HG02798 (cell line): ENCODE data around the gene NXF1.
"Not testable (repeated sequence)": the region's sequence is repeated elsewhere in the genome, so short reads cannot be mapped to it uniquely, and the experiment has no call there.

Source experiments
- ATAC-seq: cut with Tn5 transposase; IDR thresholded peaks from one replicate; pipeline ENCODE4 v1.9.1; 2021; ENCODE audit warnings: mild to moderate bottlenecking; ENCODE audit not compliant: unreplicated experiment, poor library complexity

The NXF1 gene

DNA sequence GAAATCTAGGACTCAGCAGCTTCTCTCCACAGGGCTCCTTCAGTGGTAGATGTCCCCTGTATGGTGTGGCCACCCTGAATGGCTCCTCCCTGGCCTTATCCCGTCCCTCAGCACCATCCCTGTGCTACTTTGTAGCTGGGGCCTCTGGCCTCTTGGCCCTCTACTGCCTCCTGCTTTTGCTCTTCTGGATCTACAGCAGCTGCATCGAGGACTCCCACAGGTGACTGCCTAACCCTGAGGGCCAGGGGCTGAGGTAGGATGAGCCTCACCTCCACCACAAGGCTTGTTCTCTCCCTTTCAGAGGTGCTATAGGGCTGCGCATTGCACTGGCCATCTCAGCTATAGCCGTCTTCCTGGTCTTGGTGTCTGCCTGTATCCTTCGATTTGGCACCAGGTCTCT, 16.2 kb downstream of the NXF1 start:
- no peak for ATAC-seq

DNA sequence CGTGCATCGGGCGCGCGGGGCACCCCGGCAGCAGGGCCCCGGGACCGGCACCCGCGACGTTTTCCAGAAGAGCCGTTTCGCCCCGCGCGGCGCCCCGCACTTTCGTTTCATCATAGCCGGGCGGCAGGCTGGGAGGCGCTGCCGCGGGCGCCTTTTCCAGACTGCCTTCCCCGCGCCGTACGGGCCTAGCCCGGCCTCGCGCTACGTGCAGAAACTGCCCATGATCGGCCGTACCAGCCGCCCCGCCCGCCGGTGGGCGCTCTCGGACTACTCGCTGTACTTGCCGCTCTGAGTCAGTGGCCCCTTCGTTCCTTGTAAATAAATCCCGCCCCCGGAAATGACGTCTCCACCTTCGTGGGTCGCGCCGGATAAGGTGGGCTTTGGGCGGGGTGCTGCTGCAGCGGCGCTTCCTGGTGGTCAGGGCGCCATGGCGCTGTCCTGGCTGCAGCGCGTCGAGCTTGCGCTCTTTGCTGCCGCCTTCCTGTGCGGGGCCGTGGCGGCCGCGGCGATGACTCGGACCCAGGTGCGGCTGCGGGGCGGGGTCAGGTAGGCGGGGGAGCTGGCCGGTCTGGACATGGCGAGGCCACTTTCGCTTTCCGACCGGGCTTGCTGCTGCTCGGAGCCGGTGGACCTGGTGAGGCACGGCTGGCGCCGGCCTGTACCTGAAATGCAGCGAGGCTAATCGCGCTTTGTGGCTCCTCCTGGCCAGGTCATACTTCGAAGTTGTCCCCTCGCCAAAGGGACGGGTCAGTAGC, 18.1 kb downstream of the NXF1 start, which contains the start of gene TMEM179B:
Gene TMEM179B, plus strand, starts transcription at position 398 of the 755 bp plus-strand sequence. Its CDS starts 30 bp downstream, at position 428.
- peak; percentile 67 for ATAC-seq

DNA sequence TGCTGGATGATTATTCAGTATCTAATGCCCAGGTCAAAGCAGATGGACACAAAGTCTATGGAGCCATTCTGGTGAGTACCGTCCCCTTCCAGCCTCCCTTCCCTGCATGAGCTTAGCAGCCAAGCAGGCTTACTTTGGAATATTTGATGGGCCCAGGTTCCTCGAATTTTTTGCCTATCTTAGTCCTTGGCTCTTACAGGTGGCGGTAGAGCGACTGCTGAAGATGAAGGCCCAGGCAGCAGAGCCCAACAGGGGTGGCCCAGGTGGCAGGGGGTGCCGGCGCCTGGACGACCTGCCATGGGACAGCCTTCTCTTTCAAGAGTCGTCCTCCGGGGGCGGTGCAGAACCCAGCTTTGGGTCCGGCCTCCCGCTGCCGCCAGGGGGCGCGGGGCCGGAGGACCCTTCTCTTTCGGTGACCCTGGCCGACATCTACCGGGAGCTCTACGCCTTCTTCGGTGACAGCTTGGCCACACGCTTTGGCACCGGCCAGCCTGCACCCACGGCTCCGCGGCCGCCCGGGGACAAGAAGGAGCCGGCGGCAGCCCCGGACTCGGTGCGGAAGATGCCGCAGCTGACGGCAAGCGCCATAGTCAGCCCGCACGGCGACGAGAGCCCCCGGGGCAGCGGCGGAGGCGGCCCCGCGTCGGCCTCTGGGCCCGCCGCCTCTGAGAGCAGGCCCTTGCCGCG, 18.8 kb downstream of the NXF1 start:
- peak; percentile 76 for ATAC-seq

DNA sequence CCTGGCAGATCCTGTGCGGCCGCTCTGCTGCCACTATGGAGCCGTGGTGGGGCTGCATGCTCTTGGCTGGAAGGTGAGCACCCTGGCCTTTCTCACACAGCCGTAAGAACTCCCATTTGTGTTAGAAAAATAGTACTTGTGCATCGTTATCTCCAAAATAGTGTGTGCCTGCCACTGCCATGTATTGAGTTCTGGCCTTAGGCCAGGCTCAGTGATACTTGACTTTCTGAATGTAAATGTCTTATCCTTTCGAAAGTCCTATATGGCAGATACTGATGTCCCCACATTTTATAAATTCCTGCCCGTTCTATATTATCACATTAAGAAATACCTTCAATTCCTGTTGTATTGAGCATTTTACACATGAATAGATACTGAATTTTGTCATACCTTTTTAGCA, 22.5 kb downstream of the NXF1 start:
- ATAC-seq, result no peak

DNA sequence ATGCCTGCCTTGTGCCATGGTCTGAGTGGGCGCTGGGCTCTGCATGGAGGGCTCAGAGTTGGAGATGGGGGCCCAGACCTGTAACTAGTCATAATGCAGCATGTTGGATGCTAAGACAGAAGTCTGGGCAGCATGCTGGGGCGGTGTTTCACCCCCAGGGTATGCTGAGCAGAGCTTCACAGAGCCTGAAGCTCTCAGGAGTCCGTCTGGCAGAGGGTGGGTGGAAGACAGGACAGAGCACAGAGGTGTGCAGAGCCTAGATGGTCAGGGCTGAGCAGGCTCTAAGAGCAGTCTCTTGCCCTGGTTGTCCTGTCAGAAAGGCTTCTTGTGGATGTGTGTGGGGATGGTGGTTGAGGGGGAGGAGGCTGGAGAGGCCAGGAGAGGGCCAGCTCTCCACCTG, 26.8 kb downstream of the NXF1 start:
- ATAC-seq, result no peak

DNA sequence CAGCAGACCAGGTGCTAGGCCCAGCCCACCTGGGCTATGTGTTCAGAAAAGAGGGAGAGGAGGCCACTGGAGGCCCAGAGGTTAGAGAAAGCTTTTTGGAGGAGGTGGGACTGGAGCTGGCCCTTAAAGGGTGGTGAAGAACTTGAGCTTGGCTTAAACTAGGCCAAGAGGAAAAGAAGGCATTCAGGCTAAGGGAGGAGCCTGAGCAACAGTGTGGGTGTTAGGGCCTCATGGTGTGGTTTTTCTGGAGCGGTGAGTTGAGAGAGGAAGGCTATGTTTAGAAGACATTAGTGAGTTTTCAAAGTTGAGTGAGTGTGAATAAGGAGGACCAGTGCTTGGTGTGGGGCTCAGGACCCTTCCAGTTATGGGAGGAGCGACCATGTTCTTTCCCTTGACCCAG, 27.9 kb downstream of the NXF1 start:
- ATAC-seq, result no peak

DNA sequence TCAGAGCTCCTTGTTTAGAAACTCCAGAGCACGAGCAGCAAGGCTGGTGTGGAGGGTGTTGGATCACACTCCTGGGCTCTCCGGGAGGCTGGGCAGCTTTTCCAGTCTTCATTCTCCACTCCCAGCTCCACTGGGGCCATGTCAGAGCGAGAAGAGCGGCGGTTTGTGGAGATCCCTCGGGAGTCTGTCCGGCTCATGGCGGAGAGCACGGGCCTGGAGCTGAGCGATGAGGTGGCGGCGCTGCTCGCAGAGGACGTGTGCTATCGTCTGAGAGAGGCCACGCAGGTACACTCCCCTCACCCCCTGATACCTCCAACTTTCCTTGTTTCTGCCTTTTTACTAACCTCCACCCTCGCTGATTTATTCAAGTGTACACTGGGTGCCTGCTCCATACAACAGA, 29.6 kb downstream of the NXF1 start:
- no peak for ATAC-seq

DNA sequence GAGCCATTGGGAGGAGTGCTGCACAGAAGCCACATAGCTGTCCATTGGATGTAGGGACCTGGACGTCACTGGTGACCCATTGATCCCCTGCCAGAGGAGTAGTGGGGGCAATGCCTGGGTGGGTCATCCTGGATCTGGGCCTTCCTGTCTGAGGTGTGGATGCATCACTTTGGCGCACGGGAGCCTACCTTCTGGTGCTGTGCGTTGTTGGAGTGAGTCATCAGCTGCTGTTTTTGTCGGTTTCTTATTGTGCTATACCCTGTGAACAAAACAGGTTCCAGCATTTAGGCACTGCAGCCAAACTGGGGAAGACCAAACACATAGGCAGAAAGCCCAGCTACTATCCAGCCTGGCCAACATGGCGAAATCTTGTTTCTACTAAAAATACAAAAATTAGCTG, 30.8 kb downstream of the NXF1 start:
- ATAC-seq, result no peak

DNA sequence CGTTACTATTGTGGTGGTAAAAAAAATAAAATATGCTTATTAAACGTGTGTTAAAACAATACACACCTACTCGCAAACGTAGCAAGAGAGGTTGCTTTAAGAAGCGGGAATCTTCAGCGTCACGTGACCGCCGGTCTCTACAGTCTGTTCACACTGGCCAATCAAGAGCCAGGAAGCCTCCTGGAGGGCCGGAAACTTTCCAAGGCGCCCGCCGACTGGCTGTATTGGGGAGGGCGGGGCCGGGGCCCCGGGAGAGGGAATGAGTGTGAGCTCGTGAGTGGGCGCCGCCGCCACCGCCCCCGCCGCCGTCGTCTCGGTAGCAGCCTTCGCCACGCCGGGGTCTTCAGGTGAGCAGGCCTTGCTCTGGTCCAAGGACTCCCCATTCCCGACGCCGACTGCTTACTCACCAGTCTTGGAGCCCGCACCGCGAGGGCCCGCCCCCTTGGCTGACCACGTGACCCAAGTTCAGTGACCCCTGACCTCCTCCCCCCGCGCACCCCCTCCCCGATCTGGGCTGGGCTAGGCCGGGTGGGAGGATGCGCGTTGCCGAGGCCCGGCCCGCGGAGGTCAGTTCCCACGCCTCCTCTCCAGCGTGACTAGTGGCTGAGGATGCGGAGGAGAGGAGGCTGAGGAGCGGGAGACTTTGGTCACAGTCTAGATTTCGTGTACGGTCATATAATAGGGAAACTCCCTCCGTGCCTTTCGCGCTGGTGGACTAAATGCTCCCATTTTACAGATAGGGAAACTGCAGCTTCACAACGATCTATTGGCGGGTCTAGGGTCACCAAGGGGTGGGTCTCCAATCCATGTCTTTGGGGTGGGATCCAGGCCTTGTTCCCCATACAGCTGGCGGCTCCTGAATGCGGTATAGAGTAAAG, 33.9 kb downstream of the NXF1 start, which contains the start of gene TAF6L:
Gene TAF6L, plus strand, starts transcription at position 253 of the 878 bp plus-strand sequence. CDS start 4,388 bp downstream, outside the sequence.
- ATAC-seq, result peak; percentile 88

DNA sequence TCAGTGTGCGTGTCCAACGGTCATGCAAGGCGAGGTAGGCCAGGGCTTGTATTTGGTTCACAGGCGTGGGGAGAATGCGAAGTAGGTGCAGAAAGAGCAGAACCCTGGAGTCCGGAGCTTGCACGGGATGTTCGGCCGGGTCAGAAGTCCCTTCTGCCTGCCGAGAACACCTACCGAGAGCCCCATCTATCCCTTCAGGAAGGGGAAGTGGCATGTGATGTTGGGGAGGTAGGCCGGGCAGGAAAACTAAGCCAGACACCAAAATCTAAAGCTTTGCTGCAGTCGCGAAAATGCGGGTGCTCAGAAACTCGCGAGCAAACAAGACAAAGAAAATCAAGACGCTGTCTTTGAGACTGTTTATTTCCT, 34.5 kb downstream of the NXF1 start:
- ATAC-seq, result no peak

DNA sequence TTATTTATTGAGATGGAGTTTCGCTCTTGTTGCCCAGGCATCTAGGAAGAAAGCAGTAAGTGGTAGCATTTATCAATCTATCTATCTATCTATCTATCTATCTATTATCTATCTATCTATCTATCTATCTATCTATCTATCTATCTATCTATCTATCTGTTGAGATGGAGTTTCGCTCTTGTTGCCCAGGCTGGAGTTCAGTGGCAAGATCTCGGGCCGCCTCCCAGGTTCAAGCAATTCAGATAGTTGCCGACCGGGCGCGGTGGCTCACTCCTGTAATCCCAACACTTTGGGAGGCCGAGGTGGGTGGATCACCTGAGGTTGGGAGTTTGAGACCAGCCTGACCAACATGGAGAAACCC, 44.4 kb downstream of the NXF1 start:
- ATAC-seq, result not testable (repeated sequence)

DNA sequence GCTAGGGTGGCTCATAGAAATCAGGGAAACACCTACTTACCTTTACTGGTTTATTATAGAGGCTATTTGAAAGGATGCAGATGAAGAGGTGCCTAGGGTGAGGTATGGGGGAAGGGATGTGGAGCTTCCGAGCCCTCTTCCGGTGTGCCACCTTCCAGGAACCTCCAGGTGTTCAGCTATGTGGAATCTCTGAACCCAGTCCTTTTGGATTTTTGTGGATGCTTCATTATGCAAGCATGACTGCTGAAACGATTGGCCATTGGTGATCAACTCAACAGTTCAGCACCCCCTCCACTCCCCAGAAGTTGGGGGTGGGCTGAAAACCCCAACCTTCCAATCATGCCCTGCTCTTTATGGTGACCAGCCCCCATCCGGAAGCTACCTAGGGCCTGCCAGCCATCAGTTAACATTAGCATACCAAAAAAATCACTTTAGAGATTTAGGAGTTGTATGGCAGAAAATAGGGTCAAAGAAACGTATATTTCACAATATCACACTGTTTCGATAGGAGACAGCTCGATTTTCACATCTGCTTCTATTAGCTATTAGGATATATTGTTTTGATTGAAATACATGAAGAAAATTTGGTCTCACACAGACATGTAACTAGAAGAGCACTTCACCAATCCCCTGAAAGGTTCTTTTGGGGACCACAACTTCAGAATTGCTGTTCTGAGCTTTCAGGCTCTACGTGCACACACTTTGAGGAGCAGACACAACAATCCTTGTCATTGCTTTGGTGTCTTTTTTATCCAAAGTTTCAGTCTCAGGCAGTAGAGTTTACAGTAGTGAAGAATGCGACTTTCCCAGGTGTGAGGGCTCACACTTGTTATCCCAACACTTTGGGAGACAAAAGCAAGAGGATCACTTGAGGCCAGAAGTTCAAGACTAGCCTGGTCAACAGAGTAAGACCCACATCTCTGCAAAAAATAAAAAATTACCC, 47.1 kb downstream of the NXF1 start:
- ATAC-seq, result no peak

DNA sequence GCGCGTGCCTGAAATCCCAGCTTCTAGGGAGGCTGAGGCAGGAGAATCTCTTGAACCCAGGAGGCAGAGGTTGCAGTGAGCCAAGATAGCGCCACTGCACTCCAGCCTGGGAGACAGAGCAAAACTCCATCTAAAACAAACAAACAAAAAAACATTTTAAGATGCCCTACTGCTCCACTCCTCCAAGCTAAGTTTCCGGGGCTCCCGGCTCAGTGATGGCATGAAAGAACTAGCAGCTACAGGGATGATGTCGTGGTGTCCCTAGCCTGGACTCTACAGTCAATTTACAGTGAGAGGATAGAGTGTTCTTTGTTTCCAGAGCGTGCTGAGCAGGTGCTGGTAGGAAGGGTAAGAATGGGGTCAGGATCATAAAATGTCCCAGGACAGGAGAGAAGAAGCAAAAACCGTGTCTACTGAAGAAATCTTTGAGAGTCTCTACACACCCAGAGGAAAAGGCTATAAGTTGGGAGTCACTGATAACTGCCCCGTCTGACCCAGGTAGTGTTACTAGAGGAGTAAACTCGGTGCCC, 50.1 kb downstream of the NXF1 start:
- no peak for ATAC-seq

DNA sequence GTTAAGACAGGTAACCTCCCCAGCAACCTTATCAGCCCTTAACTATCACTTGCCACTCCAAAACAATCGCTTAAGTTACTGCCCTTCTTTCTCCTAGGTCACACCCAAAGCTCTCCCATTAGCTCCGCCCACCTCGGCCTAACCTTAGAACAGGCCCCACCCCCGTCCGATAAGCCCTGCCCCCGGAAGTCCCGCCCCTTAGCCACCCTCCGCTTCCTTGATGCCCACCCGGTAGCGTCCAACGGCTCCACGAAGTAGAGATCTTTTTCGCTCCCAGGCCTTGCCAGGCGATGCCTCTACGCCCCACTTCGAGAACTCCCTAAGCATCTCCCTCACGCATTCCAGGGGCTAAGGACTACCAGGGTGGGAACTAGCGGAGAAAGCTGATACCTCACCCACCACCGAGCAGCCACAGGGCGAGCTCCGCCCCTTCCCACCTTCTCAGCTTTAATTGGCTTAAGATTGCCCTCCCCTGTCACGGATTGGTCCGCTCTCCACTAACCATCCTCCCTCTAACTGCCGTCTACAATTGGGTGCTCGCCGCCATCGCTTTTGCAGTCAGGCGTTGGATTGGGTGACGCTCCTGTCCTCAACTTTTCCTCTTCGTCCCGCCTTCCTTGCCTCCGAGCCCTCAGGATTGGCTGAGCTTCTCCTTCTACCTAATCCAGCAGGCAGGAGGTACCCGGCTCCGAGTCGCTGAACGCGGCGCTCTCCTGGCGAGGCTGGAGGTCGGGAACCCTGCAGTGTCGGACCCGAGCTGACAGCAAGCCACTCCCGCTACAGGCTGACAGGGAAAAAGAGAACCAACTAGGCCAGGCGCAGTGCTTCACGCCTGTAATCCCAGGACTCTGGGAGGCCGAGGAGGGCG, 51.3 kb downstream of the NXF1 start, which contains the start of gene ZBTB3:
Gene ZBTB3, minus strand, starts transcription at position 425 of the 868 bp plus-strand sequence. CDS start 496 bp downstream, outside the sequence.
- ATAC-seq, result peak; percentile 96

DNA sequence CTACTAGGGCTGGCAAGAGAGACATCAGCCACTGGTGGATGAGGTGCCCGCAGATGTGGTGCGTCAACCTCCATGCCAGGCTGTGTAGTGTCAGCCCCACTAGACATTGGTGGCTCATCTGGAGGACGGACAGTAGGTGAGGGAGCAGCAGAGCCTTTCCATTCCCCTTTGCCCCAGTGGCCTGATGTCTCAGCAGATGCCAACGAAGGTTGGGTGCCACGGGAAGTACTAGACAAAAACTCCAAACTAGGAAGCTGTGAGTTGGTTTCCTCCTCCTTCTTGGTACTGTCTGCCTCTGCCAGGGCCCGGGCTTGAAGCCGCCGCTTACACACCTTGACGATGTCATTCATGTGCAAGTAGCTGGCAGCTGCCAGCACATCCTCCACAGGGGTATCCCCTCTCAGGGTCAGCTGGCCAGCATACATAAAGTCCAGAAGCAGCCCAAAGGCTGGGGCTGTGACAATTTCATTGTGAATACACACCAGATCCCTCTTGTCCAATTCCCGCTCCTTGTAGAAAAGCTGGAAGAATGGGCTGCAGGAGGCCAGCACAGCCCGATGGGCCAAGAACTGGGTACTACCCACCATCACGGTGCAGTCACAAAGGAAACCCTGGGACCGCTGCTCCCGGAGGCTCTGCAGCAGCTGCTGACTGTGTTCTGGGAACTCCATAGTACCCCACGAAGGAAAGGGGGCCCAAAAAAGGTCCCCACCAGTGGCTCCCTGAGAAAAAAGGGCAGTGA, 52.1 kb downstream of the NXF1 start:
- ATAC-seq, result no peak

DNA sequence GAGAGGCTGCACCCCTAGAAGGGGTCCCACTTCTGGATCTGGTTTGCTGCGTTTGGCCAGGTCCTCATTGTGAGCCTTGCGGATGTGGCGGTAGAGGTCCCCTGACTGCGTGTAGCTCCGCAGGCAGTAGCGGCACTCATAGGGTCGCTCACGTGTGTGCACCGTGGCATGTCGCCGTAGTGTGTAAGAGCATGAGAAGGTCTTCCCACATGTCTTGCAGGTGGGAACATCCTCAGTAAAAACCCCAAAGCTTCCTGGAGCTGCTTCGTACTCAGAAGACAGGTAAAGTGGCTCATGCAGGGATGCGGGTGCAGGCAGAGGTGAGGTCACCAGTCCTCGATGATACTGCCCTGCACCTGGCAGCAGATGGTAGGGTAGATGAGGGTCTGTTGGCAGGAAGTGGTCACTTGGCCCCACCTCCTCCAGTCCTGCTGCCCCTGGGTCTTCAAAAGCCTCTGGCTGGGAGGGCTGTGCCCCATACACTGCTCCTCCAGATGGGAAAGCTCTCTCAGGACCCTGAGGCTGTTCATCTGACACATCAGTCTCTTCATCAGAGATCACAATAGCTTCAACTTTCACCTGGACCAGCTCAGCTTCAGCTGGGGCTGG, 53.0 kb downstream of the NXF1 start:
- ATAC-seq, result no peak

DNA sequence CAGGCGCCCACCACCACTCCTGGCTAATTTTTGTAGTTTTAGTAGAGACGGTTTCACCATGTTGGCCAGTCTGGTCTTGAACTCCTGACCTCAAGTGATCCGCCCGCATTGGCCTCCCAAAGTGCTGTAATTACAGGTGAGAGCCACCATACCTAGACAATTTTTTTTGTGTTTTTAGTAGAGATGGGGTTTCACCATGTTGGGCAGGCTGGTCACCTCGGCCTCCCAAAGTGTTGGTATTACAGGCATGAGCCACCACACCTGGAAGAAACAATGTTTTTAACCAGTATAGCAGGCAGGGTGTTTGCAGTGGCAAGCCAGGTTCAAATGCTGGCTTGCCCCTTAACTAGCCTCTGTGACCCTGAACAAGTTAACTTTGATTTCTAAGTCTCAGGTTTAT, 55.3 kb downstream of the NXF1 start:
- not testable (repeated sequence) for ATAC-seq
